ENCODE data around the gene MAMSTR. TPM values are rescaled to one million over a fixed set of nuclear protein-coding genes. Genes with fewer than 3 reads are reported as not detected.
A peak's percentile ranks its signal among the peaks of the same experiment; 100 is the strongest.
"Not testable (repeated sequence)": the region's sequence is repeated elsewhere in the genome, so short reads cannot be mapped to it uniquely, and the experiment has no call there.

The MAMSTR gene
- total RNA-seq, 1 donor from 2014 or later = not detected

GRCh38 chr19:48689449-48689848, 30.1 kb downstream of the MAMSTR start:
- no peak for DNase-seq (ENCODE audit: low spot score)

GRCh38 chr19:48687776-48688175, 31.7 kb downstream of the MAMSTR start:
- DNase-seq (ENCODE audit: low spot score) = no peak

GRCh38 chr19:48686637-48687036, 32.9 kb downstream of the MAMSTR start:
- DNase-seq (ENCODE audit: low spot score) = not testable (repeated sequence)

- DNase-seq (ENCODE audit: low spot score) = no peak
Observed at GRCh38 chr19:48686088-48686487, 33.4 kb downstream of the MAMSTR start.

- DNase-seq (ENCODE audit: low spot score) = no peak
Observed at GRCh38 chr19:48685583-48685982, 33.9 kb downstream of the MAMSTR start.

- peak; percentile 81 for DNase-seq (ENCODE audit: low spot score)
Observed at GRCh38 chr19:48683349-48683748, 36.2 kb downstream of the MAMSTR start.

- no peak for DNase-seq (ENCODE audit: low spot score)
Observed at GRCh38 chr19:48681127-48681470, 38.4 kb downstream of the MAMSTR start.

GRCh38 chr19:48680436-48681126, 38.9 kb downstream of the MAMSTR start:
- DNase-seq (ENCODE audit: low spot score) = no peak

- not testable (repeated sequence) for DNase-seq (ENCODE audit: low spot score)
Observed at GRCh38 chr19:48680006-48680405, 39.5 kb downstream of the MAMSTR start.

- no peak for DNase-seq (ENCODE audit: low spot score)
Observed at GRCh38 chr19:48678201-48678600, 41.3 kb downstream of the MAMSTR start.

- DNase-seq (ENCODE audit: low spot score) = no peak
Observed at GRCh38 chr19:48676887-48677286, 42.6 kb downstream of the MAMSTR start.

- DNase-seq (ENCODE audit: low spot score) = no peak
Observed at GRCh38 chr19:48676487-48676886, 43.0 kb downstream of the MAMSTR start.

GRCh38 chr19:48674921-48675824, 44.4 kb downstream of the MAMSTR start:
- peak; percentile 84 for DNase-seq (ENCODE audit: low spot score)

GRCh38 chr19:48674216-48674809, 45.2 kb downstream of the MAMSTR start:
- DNase-seq (ENCODE audit: low spot score) = no peak

- no peak for DNase-seq (ENCODE audit: low spot score)
Observed at GRCh38 chr19:48673436-48674100, 46.0 kb downstream of the MAMSTR start.

GRCh38 chr19:48672994-48673393, 46.5 kb downstream of the MAMSTR start, which contains the start of gene NTN5:
TSS of gene NTN5 (minus strand) at chr19:48673017. CDS start at chr19:48670986, 2,031 bp downstream.
- no peak for DNase-seq (ENCODE audit: low spot score)

- no peak for DNase-seq (ENCODE audit: low spot score)
Observed at GRCh38 chr19:48671446-48671995, 48.0 kb downstream of the MAMSTR start.

- no peak for DNase-seq (ENCODE audit: low spot score)
Observed at GRCh38 chr19:48670699-48671445, 48.7 kb downstream of the MAMSTR start.

GRCh38 chr19:48669903-48670668, 49.4 kb downstream of the MAMSTR start:
- no peak for DNase-seq (ENCODE audit: low spot score)

GRCh38 chr19:48668761-48669160, 50.8 kb downstream of the MAMSTR start:
- no peak for DNase-seq (ENCODE audit: low spot score)
